ENCODE data around the gene PNPLA1. TPM values are rescaled to one million over a fixed set of nuclear protein-coding genes. Genes with fewer than 3 reads are reported as not detected.

The PNPLA1 gene
- total RNA-seq, 1 experiment from 2014 or later = 0.10 TPM

DNA sequence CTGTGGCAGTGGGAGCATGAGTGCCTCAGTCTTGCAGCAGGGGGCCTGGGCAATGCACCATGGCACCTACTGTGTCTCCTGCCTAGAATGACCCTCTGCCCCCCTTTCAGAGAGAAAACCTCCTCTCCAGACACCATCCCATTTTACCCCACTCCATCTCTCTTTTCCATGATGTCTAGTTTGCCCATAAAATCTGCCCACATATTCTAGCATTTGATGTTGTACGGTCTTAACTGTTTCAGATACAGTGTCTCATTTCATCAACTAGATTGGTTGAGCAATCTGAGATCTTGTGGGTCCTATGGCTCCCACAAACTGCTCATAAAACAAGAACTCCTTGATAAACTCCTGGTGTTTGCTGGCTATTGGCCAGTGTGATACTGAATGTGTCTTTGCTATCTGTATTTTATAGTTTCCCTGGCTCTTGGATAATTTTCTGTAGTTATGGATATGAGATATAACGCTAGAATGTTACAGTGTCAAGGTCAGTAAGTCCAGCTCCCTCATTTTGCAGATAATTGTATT, 8.1 kb downstream of the PNPLA1 start:
- RAD21 ChIA-PET (ENCODE audit: low non-redundant PET in 1 of 2, low total read pairs in 2 of 2, uncharacterized antibody in 2 of 2, unreplicated experiment in 2 of 2) = no interaction called here
- CTCF ChIA-PET = interaction anchor here (1.1 kb wide), 1 partner anchor 24 kb away, joined by 3 read pairs; no protein-coding TSS in a partner anchor
- Histone ChIP-seq H3K9me2 (ENCODE audit: insufficient read depth) (no peaks in the 10 kb centered on the region), H3K4me3 (replicated peaks in 1 of 2; ENCODE audit: low read depth in 1 of 2, low read length in 2 of 2) (no peak overlapping the region), H3K79me2 (ENCODE audit: insufficient read depth, low read length) (no peaks in the 10 kb centered on the region), H3K9ac (ENCODE audit: low read length) (no peak overlapping the region), H3K4me1 (ENCODE audit: control insufficient read depth in 1 of 2, insufficient read depth in 2 of 2, low read length in 2 of 2) (no peaks in the 10 kb centered on the region), H4K20me1 (ENCODE audit: insufficient read depth) (no peaks in the 10 kb centered on the region), H3K27ac (ENCODE audit: low read depth, low read length) (no peak overlapping the region), H3K4me2 (ENCODE audit: low read length) (no peak overlapping the region), H3K9me3 (ENCODE audit: control insufficient read depth in 1 of 2, insufficient read depth in 1 of 2, low read depth in 1 of 2, low read length in 2 of 2) (no peaks in the 10 kb centered on the region), H2AFZ (ENCODE audit: low read depth, low read length, poor library complexity, severe bottlenecking) (no peak overlapping the region), H3K36me3 (ENCODE audit: control insufficient read depth in 1 of 2, insufficient read depth in 2 of 2, low read length in 2 of 2) (no peaks in the 10 kb centered on the region), H3K27me3 (ENCODE audit: insufficient read depth, low read length) (peaks cover 19% of the 10 kb centered on the region; the same call in 1 of the 2 replicates)
- DNase-seq (ENCODE audit: low read depth, low spot score) (no peak), ATAC-seq (no peak)
- TF ChIP-seq ATF3 (IDR thresholded peaks at IDR 0.05) (no peak), ZBTB33 (IDR thresholded peaks at IDR 0.05; ENCODE audit: extremely low read depth, insufficient replicate concordance, low read length) (no peak), ELF1 (IDR thresholded peaks at IDR 0.05; ENCODE audit: borderline replicate concordance, low read depth) (no peak), CTCF (IDR thresholded peaks at IDR 0.05 in 2 of 3, conservative IDR thresholded peaks at IDR 0.05 in 1 of 3; ENCODE audit: borderline replicate concordance in 1 of 3, insufficient read depth in 1 of 3, low read depth in 2 of 3, low read length in 2 of 3) (no peak), EZH2 (IDR thresholded peaks at IDR 0.05) (no peak), JUND (IDR thresholded peaks at IDR 0.05) (no peak), POLR2A (IDR thresholded peaks at IDR 0.05; ENCODE audit: borderline replicate concordance, extremely low read depth, insufficient read depth, insufficient read length) (no peak), EGR1 (IDR thresholded peaks at IDR 0.05; ENCODE audit: low read depth) (no peak), EZH2phosphoT487 (IDR thresholded peaks at IDR 0.05; ENCODE audit: borderline replicate concordance) (no peak)
- TF ChIP-seq, protein P1, sequence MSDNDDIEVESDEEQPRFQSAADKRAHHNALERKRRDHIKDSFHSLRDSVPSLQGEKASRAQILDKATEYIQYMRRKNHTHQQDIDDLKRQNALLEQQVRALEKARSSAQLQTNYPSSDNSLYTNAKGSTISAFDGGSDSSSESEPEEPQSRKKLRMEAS (IDR thresholded peaks at IDR 0.05) = no peak
- POLR2A ChIA-PET = no interaction called here
- no TSS peak for BruUV-seq (replicated peaks)
- intact Hi-C loops (cut with micrococcal nuclease) = no loop called here

All from HCT116 (cell line).